Globus pallidus (tissue), 1 donor: Measurements from ENCODE around the gene GLIPR1L2.
"Not testable (repeated sequence)": the region's sequence is repeated elsewhere in the genome, so short reads cannot be mapped to it uniquely, and the experiment has no call there.

Source experiments
- DNase-seq: peaks from one replicate; pipeline ENCODE4 v3.0.0-alpha.2; 2015; ENCODE audit warnings: low spot score

Gene GLIPR1L2

GRCh38 chr12:75437564-75437963 is 46.7 kb downstream of the GLIPR1L2 start:
- DNase-seq = no peak

- DNase-seq = no peak
These were observed 47.3 kb downstream of the GLIPR1L2 start for GRCh38 chr12:75438059-75438754.

- DNase-seq = no peak
These were observed 48.2 kb downstream of the GLIPR1L2 start for GRCh38 chr12:75439048-75439447.

DNA sequence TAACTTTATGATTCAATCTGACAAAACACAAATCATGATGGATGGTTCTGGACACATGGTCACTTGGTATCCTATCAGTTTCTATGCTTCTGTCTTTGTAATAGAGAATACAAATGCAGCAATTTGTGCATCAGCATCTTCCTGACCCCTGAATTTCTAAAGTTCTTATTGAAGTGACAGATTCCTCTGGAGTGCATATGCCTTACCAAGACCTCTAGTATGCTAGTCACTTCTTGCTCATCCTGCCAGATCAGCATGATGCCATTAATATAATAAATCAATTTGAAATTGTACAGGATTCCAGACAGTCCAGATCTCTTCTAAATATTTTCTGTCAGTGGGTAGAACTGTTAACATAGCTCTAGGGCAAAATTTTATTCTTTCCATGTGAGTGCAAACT is 49.0 kb downstream of the GLIPR1L2 start:
- DNase-seq = no peak

DNA sequence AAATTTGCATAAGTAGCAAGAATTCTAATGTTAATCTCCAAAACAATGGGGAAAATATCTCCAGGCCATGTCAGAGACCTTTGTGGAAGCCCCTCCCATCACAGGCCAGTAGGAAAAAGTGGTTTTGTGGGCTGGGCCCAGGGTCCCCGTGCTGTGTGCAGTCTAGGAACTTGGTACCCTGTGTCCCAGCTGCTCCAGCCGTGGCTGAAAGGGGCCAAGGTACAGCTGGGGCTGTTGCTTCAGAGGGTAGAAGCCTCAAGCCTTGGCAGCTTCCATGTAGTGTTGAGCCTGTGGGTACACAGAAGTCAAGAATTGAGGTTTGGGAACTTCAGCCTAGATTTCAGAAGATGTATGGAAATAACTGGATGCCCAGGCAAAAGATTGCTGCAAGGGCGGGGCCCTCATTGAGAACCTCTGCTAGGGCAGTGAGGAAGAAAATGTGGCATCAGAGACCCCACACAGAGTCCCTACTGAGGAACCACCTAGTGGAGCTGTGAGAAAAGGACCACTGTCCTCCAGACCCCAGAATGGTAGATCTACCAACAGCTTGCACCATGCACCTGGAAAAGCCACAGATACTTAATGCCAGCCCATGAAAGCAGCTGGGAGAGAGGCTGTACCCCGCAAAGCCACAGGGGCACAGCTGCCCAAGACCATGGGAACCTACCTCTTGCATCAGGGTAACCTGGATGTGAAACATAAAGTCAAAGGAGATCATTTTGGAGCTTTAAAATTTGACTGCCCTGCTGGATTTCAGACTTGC is 51.0 kb downstream of the GLIPR1L2 start:
- not testable (repeated sequence) for DNase-seq

DNA sequence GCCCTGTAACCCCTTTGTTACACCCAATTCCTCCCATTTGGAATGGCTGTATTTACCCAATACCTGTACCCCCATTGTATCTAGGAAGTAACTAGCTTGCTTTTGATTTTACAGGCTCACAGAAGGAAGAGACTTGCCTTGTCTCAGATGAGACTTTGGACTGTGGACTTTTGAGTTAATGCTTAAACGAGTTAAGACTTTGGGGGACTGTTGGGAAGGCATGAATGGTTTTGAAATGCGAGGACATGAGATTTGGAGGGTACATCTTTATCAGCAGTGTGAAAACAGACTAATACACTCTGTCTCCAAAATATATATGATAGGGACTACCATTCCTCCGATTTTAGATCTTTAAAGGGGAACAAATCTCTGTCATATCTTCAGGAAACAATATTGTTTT is 51.6 kb downstream of the GLIPR1L2 start:
- not testable (repeated sequence) for DNase-seq

DNA sequence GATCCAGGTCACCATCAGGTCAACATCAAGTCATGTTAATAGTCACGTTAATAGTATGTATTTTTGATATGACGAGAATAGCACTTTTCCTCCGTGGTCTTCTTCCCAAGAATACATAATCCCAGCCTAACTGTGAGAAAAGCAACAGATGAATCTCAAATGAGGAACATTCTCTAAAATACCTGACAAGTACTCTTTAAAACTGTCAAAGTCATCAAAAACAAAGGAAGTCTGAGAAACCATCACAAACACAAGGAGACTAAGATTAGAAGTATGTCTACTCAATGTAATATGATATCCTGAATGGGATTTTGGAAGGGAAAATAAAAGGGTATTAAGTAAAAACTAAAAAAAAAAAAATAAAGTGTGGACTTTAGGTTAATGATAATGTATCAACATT is 52.8 kb downstream of the GLIPR1L2 start:
- no peak for DNase-seq

- DNase-seq = no peak
These were observed 53.7 kb downstream of the GLIPR1L2 start for GRCh38 chr12:75444429-75445136.

DNA sequence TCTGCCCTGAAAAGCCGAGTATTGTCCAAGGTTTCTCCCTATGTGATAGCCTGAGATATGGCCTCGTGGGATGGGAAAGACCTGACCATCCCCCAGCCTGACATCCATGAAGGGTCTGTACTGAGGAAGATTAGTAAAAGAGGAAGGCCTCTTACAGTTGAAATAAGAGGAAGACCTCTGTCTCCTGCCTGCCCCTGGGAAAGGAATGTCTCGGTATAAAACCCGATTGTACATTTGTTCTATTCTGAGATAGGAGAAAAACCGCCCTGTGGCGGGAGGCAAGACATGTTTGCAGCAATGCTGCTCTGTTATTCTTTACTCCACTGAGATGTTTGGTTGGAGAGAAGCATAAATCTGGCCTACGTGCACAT is 54.2 kb downstream of the GLIPR1L2 start:
- not testable (repeated sequence) for DNase-seq

GRCh38 chr12:75446857-75447256 is 56.0 kb downstream of the GLIPR1L2 start:
- DNase-seq = no peak

DNA sequence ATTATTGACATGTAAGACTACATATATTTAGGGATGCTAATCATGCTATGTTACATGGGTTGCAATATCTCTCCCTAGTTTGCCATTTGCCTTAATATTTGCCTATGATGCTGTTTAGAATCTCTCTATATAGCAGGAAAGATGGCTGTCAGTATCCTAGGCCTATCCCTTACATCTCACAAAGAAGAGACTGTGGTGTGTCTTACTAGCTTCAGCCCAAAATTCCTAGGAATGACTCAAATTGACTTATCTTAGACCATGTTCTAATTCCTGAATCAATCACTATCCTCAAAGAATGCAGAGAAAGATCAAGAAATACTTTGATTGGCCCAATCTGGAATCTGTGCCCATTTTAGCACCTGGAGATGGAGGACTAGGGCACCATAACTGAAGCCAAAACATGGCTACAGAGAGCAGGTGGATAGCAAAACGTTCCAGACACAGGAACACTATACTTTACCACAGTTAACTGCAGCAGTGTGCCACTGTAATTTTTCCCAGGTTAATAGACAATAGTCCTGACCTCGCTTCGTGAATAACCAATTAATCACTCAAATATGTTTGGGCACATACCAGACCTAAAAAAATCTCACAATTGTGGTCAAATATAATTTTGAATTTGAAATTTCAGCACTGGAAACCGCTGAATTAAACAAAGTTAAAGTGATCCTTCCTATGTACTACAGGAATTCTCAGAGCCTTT is 57.0 kb downstream of the GLIPR1L2 start:
- DNase-seq = no peak

DNA sequence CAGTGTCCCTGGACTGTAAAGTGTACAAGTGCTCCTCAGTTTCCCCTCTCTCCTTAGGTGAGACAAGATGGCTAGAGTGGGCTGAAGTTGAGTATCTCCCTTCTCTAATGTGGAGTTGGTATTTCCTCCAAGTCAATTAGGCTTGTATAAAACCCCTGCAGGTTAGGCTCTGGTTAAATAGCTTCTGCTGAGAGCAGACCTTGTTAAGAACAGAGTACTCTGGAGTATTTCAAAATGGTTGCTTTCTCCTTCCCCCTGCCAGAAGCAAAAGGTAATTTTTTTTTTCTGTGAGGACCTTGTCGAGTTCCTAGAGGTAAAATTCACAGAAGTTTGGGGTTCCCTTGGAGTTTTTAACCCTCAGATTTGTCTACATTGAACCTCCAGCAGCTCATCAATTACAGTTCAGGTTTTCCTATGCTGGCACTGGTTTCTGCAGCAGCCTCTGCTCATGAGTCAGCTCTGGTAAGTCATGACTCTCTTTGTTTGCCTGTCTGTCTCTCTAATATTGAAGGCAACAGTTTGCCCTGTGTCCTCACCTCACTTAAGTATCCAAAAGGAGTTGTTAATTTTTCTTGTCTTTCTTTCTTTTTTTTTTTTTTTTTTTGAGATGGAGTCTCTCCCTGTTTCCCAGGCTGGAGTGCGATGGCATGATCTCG is 61.9 kb downstream of the GLIPR1L2 start:
- no peak for DNase-seq

- DNase-seq = no peak
These were observed 65.0 kb downstream of the GLIPR1L2 start for GRCh38 chr12:75455839-75456238.

DNA sequence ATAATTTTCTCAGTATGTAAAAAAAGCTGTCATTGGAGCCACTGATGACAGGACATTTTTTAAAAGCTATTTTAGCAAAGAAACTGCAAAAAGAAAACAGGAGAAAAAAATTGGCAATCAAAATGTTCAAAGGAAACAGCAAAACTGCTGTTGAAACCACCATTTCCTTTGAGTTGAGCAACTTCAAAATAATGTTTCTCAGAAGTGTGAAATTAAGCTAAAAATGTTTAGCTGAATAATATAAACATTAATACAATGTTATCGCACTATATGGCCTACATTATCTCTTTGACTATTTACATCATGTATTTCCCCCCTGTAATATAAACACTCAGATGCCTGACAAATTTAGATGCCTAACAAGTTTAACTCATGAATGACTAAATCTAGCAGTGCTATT is 66.3 kb downstream of the GLIPR1L2 start:
- no peak for DNase-seq

DNA sequence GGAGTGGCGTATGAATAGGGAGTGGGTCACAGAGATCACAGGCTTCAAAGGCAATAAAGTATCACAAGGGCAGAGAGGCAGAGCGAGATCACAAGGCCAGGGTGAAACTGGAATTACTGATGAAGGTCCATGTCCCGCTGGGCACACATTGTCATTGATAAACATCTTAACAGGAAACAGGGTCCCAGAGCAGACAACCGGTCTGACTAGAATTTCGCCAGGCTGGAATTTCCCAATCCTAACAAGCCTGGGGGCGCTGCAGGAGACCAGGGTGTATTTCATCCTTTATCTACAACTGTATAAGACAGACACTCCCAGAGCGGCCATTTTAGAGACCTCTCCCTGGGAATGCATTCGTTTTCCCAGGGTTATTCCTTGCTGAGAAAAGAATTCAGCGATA is 67.0 kb downstream of the GLIPR1L2 start:
- not testable (repeated sequence) for DNase-seq

DNA sequence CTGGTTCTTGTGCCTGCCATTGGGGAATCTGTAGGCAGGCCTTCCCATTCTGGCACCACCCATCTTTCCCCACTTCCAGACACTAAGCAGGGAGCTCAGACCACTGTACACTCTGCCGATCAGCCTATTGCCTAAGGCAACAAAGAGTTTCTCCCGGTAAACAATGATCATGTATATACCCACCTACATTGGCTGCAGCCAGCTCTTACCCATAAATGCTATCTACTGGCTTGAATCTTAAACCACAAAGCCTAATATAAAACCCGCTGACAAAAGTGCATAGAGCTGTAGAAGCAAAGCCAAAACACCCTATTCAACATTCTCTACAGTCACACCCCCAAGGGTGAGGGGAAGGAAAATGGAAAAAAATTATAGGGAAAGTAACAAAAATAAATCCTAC is 68.9 kb downstream of the GLIPR1L2 start:
- no peak for DNase-seq

DNA sequence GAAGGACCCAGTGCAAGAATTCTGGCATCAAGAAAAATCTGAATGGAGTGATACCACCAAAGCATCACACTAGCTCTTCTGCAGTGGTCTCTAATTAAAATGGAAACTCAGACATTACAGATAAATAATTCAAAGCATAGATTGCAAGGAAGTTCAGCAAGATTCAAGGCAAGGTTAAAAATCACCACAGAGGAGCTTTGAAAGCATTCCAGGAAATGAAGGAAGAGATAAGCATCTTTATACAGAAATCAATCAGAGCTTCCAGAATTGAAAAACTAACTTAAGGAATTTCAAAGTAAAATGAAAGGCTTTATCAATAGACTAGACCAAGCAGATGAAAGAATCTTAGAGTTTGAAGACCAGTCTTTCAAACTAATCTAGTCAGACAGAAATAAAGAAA is 69.3 kb downstream of the GLIPR1L2 start:
- no peak for DNase-seq

GRCh38 chr12:75471902-75472890 is 81.3 kb downstream of the GLIPR1L2 start:
- DNase-seq = peak; percentile 32

- no peak for DNase-seq
These were observed 83.2 kb downstream of the GLIPR1L2 start for GRCh38 chr12:75474116-75474515.

GRCh38 chr12:75476071-75476470 is 85.2 kb downstream of the GLIPR1L2 start:
- DNase-seq = no peak

DNA sequence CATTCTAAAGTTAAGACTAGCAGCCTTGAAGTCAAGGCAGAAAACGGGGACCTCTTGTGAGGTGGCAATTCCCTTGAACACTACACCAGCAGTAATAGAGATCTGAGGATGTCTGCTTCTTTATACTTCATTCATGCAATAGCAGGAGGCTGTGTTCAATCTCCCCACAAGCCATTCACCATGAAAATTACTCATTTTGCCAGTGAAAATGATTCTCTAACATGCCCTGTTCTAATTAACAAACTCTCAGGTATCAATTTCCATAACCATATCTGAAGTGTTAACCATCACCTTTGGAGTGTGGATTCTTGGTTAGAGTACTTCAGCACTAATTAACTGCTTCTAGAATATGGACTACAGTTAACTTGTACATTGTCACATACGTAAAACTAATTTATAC is 86.2 kb downstream of the GLIPR1L2 start:
- no peak for DNase-seq
